SK-N-SH (cell line): ENCODE results near the gene PSMG3.

ENCODE experiments used
- CTCF ChIP-seq: fragments of 200-600 bp; sonication (generic); IDR thresholded peaks from 2 replicates; pipeline ENCODE4 v1.6.1; 2017; ENCODE audit warnings: antibody characterized with exemption, mild to moderate bottlenecking, moderate library complexity
- JUND ChIP-seq: IDR thresholded peaks from 2 replicates; pipeline ENCODE4 v1.4.0; 2012
- REST ChIP-seq: IDR thresholded peaks from 2 replicates; pipeline ENCODE4 v1.6.1; 2012; ENCODE audit warnings: mild to moderate bottlenecking, low read depth, low read length, moderate library complexity

DNA sequence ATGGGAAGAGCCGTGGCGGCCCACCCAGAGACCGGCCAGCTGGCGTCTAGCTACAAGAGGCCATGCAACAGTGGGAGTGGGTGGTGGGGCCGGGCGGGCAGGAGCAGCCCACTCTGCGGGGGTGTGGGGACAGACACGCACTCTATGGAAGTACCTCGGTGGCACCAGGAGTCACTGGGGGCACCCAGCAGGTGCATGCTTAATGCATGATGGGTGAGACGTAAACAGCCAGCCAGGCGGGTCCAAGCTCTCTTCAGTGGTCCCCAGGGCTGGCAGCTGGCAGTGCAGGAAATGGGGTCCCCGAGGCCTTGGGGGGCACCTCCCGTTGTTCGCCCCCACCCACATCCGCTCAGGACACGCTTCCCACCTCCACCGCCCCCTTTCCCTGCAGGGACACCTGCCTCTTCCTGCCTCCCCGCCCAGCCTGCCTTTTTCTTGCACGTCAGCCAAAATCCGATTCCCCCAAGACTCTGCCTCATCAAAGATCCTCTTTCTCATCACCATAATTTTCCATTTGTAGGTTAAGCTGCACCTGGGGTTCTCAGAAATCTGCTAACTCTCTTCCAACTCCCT lies 22.6 kb upstream of the PSMG3 start:
- TF ChIP-seq JUND (no peak), CTCF (no peak), REST (no peak)
